SK-N-MC (cell line): Measurements from ENCODE around the gene SOX1.
A peak's percentile ranks its signal among the peaks of the same experiment; 100 is the strongest.

Experiments used
- DNase-seq: peaks from one replicate; pipeline ENCODE4 v3.0.0-alpha.2; 2011; ENCODE audit warnings: low read depth, low spot score
- H3K27ac ChIP-seq: fragments of 200-600 bp; sonication (generic); 2 replicates; pipeline ENCODE4 v1.5.1; 2016; ENCODE audit warnings: mixed run types
- H3K36me3 ChIP-seq: fragments of 200-600 bp; sonication (generic); 2 replicates; pipeline ENCODE4 v1.6.1; 2017; ENCODE audit warnings: antibody characterized with exemption, low read length, mixed read lengths; ENCODE audit not compliant: insufficient read depth
- H3K4me3 ChIP-seq: fragments of 200-600 bp; sonication (generic); 2 replicates; pipeline ENCODE4 v1.5.1; 2016
- H3K9ac ChIP-seq: fragments of 200-600 bp; sonication (generic); 2 replicates; pipeline ENCODE4 v1.8.0; 2017; ENCODE audit warnings: mixed run types, mixed read lengths; ENCODE audit not compliant: insufficient read length
- H3K9me3 ChIP-seq: fragments of 200-600 bp; sonication (generic); 2 replicates; pipeline ENCODE4 v1.6.1; 2017; ENCODE audit warnings: low read depth, mild to moderate bottlenecking, antibody characterized with exemption, low read length, moderate library complexity, mixed read lengths
- EZH2 ChIP-seq: fragments of 200-600 bp; sonication (generic); IDR thresholded peaks from one replicate; pipeline ENCODE4 v1.6.1; 2017; ENCODE audit warnings: antibody characterized with exemption
- FOXP2 ChIP-seq: optimal IDR thresholded peaks from 2 replicates; pipeline ENCODE3; 2011; ENCODE audit warnings: mild to moderate bottlenecking, moderate library complexity; ENCODE audit not compliant: insufficient read depth; ENCODE audit errors: extremely low read length, control extremely low read depth
- POLR2AphosphoS5 ChIP-seq: IDR thresholded peaks from 2 replicates; pipeline ENCODE4 v1.6.1; 2012; ENCODE audit warnings: mild to moderate bottlenecking, low read depth, low read length, borderline replicate concordance

SOX1 gene

GRCh38 chr13:112067871-112068539, 1.1 kb downstream of the SOX1 start:
- H3K9ac ChIP-seq, result no peak overlapping the region
- H3K9me3 ChIP-seq, result no peaks in the 10 kb centered on the region
- H3K4me3 ChIP-seq, result no peak overlapping the region
- no peaks in the 10 kb centered on the region for H3K36me3 ChIP-seq
- H3K27ac ChIP-seq, result no peak overlapping the region
- TF ChIP-seq EZH2 (no peak), POLR2AphosphoS5 (no peak), FOXP2 (no peak)
- DNase-seq, result no peak

GRCh38 chr13:112068540-112069060, 1.7 kb downstream of the SOX1 start:
- no peak overlapping the region for H3K27ac ChIP-seq
- H3K4me3 ChIP-seq, result no peak overlapping the region
- H3K9ac ChIP-seq, result no peak overlapping the region
- TF ChIP-seq FOXP2, result no peak
- TF ChIP-seq EZH2, result no peak
- TF ChIP-seq POLR2AphosphoS5, result no peak
- no peak for DNase-seq
- no peaks in the 10 kb centered on the region for H3K9me3 ChIP-seq
- no peaks in the 10 kb centered on the region for H3K36me3 ChIP-seq

- no peak for TF ChIP-seq FOXP2
- TF ChIP-seq EZH2, result peak; percentile 98
- TF ChIP-seq POLR2AphosphoS5, result no peak
- H3K9me3 ChIP-seq, result no peaks in the 10 kb centered on the region
- H3K4me3 ChIP-seq, result no peak overlapping the region
- H3K27ac ChIP-seq, result no peak overlapping the region
- no peak for DNase-seq
- no peak overlapping the region for H3K9ac ChIP-seq
- H3K36me3 ChIP-seq, result no peaks in the 10 kb centered on the region
These were observed 2.3 kb downstream of the SOX1 start for GRCh38 chr13:112069061-112069844.

- no peak for TF ChIP-seq FOXP2
- TF ChIP-seq EZH2, result no peak
- no peak for TF ChIP-seq POLR2AphosphoS5
- no peaks in the 10 kb centered on the region for H3K36me3 ChIP-seq
- H3K9me3 ChIP-seq, result no peaks in the 10 kb centered on the region
- DNase-seq, result no peak
- H3K4me3 ChIP-seq, result no peak overlapping the region
- H3K9ac ChIP-seq, result no peak overlapping the region
- H3K27ac ChIP-seq, result no peak overlapping the region
These were observed 2.9 kb downstream of the SOX1 start for GRCh38 chr13:112069845-112070251.

- H3K9me3 ChIP-seq, result no peaks in the 10 kb centered on the region
- H3K9ac ChIP-seq, result no peak overlapping the region
- H3K4me3 ChIP-seq, result no peak overlapping the region
- TF ChIP-seq POLR2AphosphoS5 (no peak), FOXP2 (no peak), EZH2 (no peak)
- H3K27ac ChIP-seq, result no peak overlapping the region
- DNase-seq, result no peak
- H3K36me3 ChIP-seq, result no peaks in the 10 kb centered on the region
These were observed 4.3 kb downstream of the SOX1 start for GRCh38 chr13:112071102-112071722.

GRCh38 chr13:112071723-112072533, 5.0 kb downstream of the SOX1 start:
- no peak for DNase-seq
- H3K4me3 ChIP-seq, result no peak overlapping the region
- TF ChIP-seq FOXP2, result no peak
- TF ChIP-seq EZH2, result no peak
- no peak for TF ChIP-seq POLR2AphosphoS5

GRCh38 chr13:112072534-112073244, 5.7 kb downstream of the SOX1 start:
- H3K36me3 ChIP-seq, result no peaks in the 10 kb centered on the region
- no peak overlapping the region for H3K27ac ChIP-seq
- no peak overlapping the region for H3K9ac ChIP-seq
- no peak for DNase-seq
- TF ChIP-seq FOXP2 (no peak), EZH2 (no peak), POLR2AphosphoS5 (no peak)
- no peak overlapping the region for H3K4me3 ChIP-seq
- H3K9me3 ChIP-seq, result no peaks in the 10 kb centered on the region

More at GRCh38 chr13:112071723-112072533, 5.0 kb downstream of the SOX1 start:
- Histone ChIP-seq H3K9ac (no peak overlapping the region), H3K9me3 (no peaks in the 10 kb centered on the region), H3K27ac (no peak overlapping the region), H3K36me3 (no peaks in the 10 kb centered on the region)
